Measurements from ENCODE around the gene REP15. TPM values are rescaled to one million over a fixed set of nuclear protein-coding genes. Genes with fewer than 3 reads are reported as not detected.
A peak's percentile ranks its signal among the peaks of the same experiment; 100 is the strongest.

Gene REP15
- 2.2 and 2.5 TPM in 2 replicates for total RNA-seq (2012; rRNA removed)
- polyA plus RNA-seq (2012; rRNA removed): 0.48 and 0.75 TPM in 2 replicates
- polyA plus RNA-seq (2012; cell fraction: cytosol; rRNA removed): 0.13 and 0.17 TPM in 2 replicates
- polyA plus RNA-seq (2012; cell fraction: nucleus; rRNA removed; ENCODE audit: low replicate concordance): 0.21 and 1.1 TPM in 2 replicates
- percentile 69 among the genes with signal in this experiment for Bru-seq, nascent RNA
- percentile 71 among the genes with signal in this experiment for BruChase-seq, experiment 1, labeled RNA remaining after a 6-hour chase
- percentile 62 among the genes with signal in this experiment for BruChase-seq, experiment 2, labeled RNA remaining after a 2-hour chase
- long read RNA-seq, partial matches to known transcripts: 0 of 1 reads
- long read RNA-seq, other reads (novel, unspliced or antisense): 0 of 1 reads

GRCh38 chr12:27696293-27696652 lies at the start of gene REP15:
Gene REP15, plus strand, starts transcription at chr12:27696447. Its CDS starts 116 bp downstream, at chr12:27696563.
- H2AFZ ChIP-seq (replicated peaks; ENCODE audit: low read length, poor library complexity): no peak within 1 kb of the TSS
- no peak within 1 kb of the TSS for H3K56ac ChIP-seq (ENCODE audit: extremely low read depth, insufficient read depth, low read length)
- no TSS peak for BruUV-seq (replicated peaks)
- H3K4me1 ChIP-seq (ENCODE audit: control insufficient read depth, insufficient read depth, low read length): no peaks in the 10 kb centered on the region
- dilution Hi-C loops (cut with HindIII; ENCODE audit: low sequenced_read_pairs, unreplicated experiment) (no loop called here), in situ Hi-C loops (cut with MboI; ENCODE audit: low sequenced_read_pairs) (no loop called here), intact Hi-C loops (cut with micrococcal nuclease) (no loop called here)
- TF ChIP-seq ELK1 (IDR thresholded peaks at IDR 0.05; ENCODE audit: borderline replicate concordance, low read depth, low read length) (no peak), RFX5 (IDR thresholded peaks at IDR 0.05; ENCODE audit: low read depth, low read length) (no peak), RAD21 (IDR thresholded peaks at IDR 0.05; ENCODE audit: low read length) (no peak), MAFK (IDR thresholded peaks at IDR 0.05; ENCODE audit: low read depth, low read length) (no peak), FOS (IDR thresholded peaks at IDR 0.05; ENCODE audit: low read depth, low read length) (no peak), SMC3 (IDR thresholded peaks at IDR 0.05; ENCODE audit: low read depth, low read length) (no peak), BHLHE40 (IDR thresholded peaks at IDR 0.05; ENCODE audit: low read depth, low read length) (no peak), MAZ (IDR thresholded peaks at IDR 0.05; ENCODE audit: borderline replicate concordance, low read depth, low read length) (no peak), MXI1 (IDR thresholded peaks at IDR 0.05; ENCODE audit: borderline replicate concordance, low read depth, low read length) (no peak), CHD1 (IDR thresholded peaks at IDR 0.05; ENCODE audit: low read depth, low read length) (no peak), POLR2A (IDR thresholded peaks at IDR 0.05; ENCODE audit: low read depth, low read length) (no peak), RCOR1 (IDR thresholded peaks at IDR 0.05; ENCODE audit: insufficient replicate concordance, low read length) (no peak), NFE2L2 (IDR thresholded peaks at IDR 0.05; ENCODE audit: low read depth, low read length) (no peak), CTCF (conservative IDR thresholded peaks at IDR 0.05; ENCODE audit: low read depth, low read length) (no peak), USF2 (IDR thresholded peaks at IDR 0.05; ENCODE audit: low read depth, low read length) (no peak), CEBPB (IDR thresholded peaks at IDR 0.05; ENCODE audit: low read depth, low read length) (no peak)
- no peak within 1 kb of the TSS for H2AK9ac ChIP-seq (replicated peaks; ENCODE audit: low read depth, low read length, poor library complexity)
- H2BK120ac ChIP-seq (ENCODE audit: low read depth, low read length): no peak within 1 kb of the TSS
- no peak within 1 kb of the TSS for H4K5ac ChIP-seq (ENCODE audit: low read depth, low read length)
- WGBS, 2 experiments (ENCODE audit: extremely low coverage in 2 of 2, insufficient read length in 1 of 2): no CpG with 5 or more reads among the region's 5 CpGs
- no peaks in the 10 kb centered on the region for H4K20me1 ChIP-seq (ENCODE audit: insufficient read depth, low read length)
- no peak within 1 kb of the TSS for H3K4me3 ChIP-seq (ENCODE audit: insufficient read depth, low read depth, low read length)
- H3K23ac ChIP-seq (ENCODE audit: low read depth, low read length): no peak within 1 kb of the TSS
- POLR2A ChIA-PET (ENCODE audit: unreplicated experiment): no interaction called here
- H3K36me3 ChIP-seq (ENCODE audit: control insufficient read depth, insufficient read depth, low read length): peaks cover 19% of the 10 kb centered on the region
- H4K91ac ChIP-seq (ENCODE audit: insufficient read depth, low read depth, low read length): no peak within 1 kb of the TSS
- H3K18ac ChIP-seq (ENCODE audit: low read depth, low read length): no peak within 1 kb of the TSS
- H3K4me2 ChIP-seq (ENCODE audit: low read depth, low read length): no peak within 1 kb of the TSS
- no peaks in the 10 kb centered on the region for H3K27me3 ChIP-seq (ENCODE audit: control insufficient read depth, insufficient read depth, low read length)
- peaks cover 0 to 3% of the 10 kb centered on the region in 2 experiments; a peak in 2 of 4 replicates for H3K79me1 ChIP-seq (ENCODE audit: low read depth in 1 of 2, low read length in 2 of 2)
- H4K8ac ChIP-seq (ENCODE audit: low read depth in 2 of 2, low read length in 2 of 2): no peak within 1 kb of the TSS
- ATAC-seq (ENCODE audit: low read depth) (no peak), DNase-seq (no peak)
- H3K27ac ChIP-seq (ENCODE audit: insufficient read depth, low read length): no peak within 1 kb of the TSS
- no peak within 1 kb of the TSS for H3K14ac ChIP-seq (replicated peaks; ENCODE audit: low read depth, low read length)
- H2BK5ac ChIP-seq (ENCODE audit: low read depth, low read length, poor library complexity, severe bottlenecking): no peak within 1 kb of the TSS
- H2BK20ac ChIP-seq (ENCODE audit: low read depth, low read length): no peak within 1 kb of the TSS
- H3K9me3 ChIP-seq (ENCODE audit: control insufficient read depth, insufficient read depth, low read length): no peaks in the 10 kb centered on the region
- H3K9me1 ChIP-seq (ENCODE audit: insufficient read depth, low read length): no peaks in the 10 kb centered on the region
- no peak within 1 kb of the TSS for H2AK5ac ChIP-seq (ENCODE audit: low read depth, low read length)
- no peak within 1 kb of the TSS for H3K4ac ChIP-seq (ENCODE audit: low read depth, low read length)
- H3K9ac ChIP-seq (ENCODE audit: low read depth, low read length): no peak within 1 kb of the TSS
- CTCF ChIA-PET: no interaction called here
- H2BK15ac ChIP-seq (ENCODE audit: low read depth, low read length): no peak within 1 kb of the TSS

All from IMR-90 (cell line).